Vagina (tissue), 2 donors: ENCODE measurements around the gene CYSRT1. TPM values are rescaled to one million over a fixed set of nuclear protein-coding genes. Genes with fewer than 3 reads are reported as not detected.
A peak's percentile ranks its signal among the peaks of the same experiment; 100 is the strongest.

Experiments
- DNase-seq, 2 donors: peaks; one replicate each; pipeline ENCODE4 v3.0.0-alpha.2; 2017; ENCODE audit errors: extremely low spot score in 2 of 2
- H3K27ac ChIP-seq: fragments of 200-600 bp; sonication (generic); one replicate; pipeline ENCODE4 v1.5.1; 2019
- H3K27me3 ChIP-seq: fragments of 200-600 bp; sonication (generic); one replicate; pipeline ENCODE4 v1.5.1; 2019
- H3K36me3 ChIP-seq, 2 donors: fragments of 200-600 bp; sonication (generic); one replicate each; pipeline ENCODE4 v1.5.1; 2017 to 2019
- H3K4me1 ChIP-seq: fragments of 200-600 bp; sonication (generic); one replicate; pipeline ENCODE4 v1.5.1; 2019
- H3K4me3 ChIP-seq, 2 donors: fragments of 200-600 bp; sonication (generic); 1 replicate in 1 of 2; 2 replicates in 1 of 2; pipeline ENCODE4 v1.5.1; 2016 to 2019
- H3K9me3 ChIP-seq: fragments of 200-600 bp; sonication (generic); one replicate; pipeline ENCODE4 v1.5.1; 2019
- CTCF ChIP-seq, 3 experiments: fragments of 450-650 bp in 2 of 3; fragments of 200-600 bp in 1 of 3; sonication (generic) in 1 of 3; IDR thresholded peaks; one replicate each; pipeline ENCODE4 v1.5.1; 2017 to 2019; ENCODE audit warnings: antibody characterized with exemption in 3 of 3, mild to moderate bottlenecking in 2 of 3, moderate library complexity in 2 of 3
- POLR2A ChIP-seq, 2 donors: fragments of 450-650 bp; IDR thresholded peaks; one replicate each; pipeline ENCODE4 v1.6.1; 2017; ENCODE audit warnings: antibody characterized with exemption in 2 of 2, mild to moderate bottlenecking in 2 of 2, moderate library complexity in 2 of 2
- POLR2AphosphoS5 ChIP-seq, 2 donors: sonication (generic); formaldehyde crosslinking; IDR thresholded peaks; one replicate each; pipeline ENCODE4 v1.9.0; 2017; ENCODE audit warnings: antibody characterized with exemption in 2 of 2, mild to moderate bottlenecking in 2 of 2, low read depth in 1 of 2; ENCODE audit not compliant: insufficient read depth in 1 of 2
- intact Hi-C: fragments of 100-400 bp; cut with DNase I; formaldehyde crosslinking; loops from one replicate; pipeline ENCODE4 v1.15.1; 2023
- total RNA-seq: library from RNA; depleted of rRNA; stranded (reverse); fragments of >200 nt; gene quantifications from one replicate; pipeline ENCODE4 v1.2.3, GENCODE V29; 2016

Gene CYSRT1
- total RNA-seq, 1 donor from 2014 or later: 24.3 TPM

GRCh38 chr9:137226338-137227053 is 1.5 kb downstream of the CYSRT1 start:
- no peak overlapping the region for H3K27ac ChIP-seq
- intact Hi-C loops: loop anchor here (1.0 to 5.0 kb wide), 3 partner anchors 34 to 131 kb away; no protein-coding TSS in a partner anchor
- H3K27me3 ChIP-seq: no peaks in the 10 kb centered on the region

DNA sequence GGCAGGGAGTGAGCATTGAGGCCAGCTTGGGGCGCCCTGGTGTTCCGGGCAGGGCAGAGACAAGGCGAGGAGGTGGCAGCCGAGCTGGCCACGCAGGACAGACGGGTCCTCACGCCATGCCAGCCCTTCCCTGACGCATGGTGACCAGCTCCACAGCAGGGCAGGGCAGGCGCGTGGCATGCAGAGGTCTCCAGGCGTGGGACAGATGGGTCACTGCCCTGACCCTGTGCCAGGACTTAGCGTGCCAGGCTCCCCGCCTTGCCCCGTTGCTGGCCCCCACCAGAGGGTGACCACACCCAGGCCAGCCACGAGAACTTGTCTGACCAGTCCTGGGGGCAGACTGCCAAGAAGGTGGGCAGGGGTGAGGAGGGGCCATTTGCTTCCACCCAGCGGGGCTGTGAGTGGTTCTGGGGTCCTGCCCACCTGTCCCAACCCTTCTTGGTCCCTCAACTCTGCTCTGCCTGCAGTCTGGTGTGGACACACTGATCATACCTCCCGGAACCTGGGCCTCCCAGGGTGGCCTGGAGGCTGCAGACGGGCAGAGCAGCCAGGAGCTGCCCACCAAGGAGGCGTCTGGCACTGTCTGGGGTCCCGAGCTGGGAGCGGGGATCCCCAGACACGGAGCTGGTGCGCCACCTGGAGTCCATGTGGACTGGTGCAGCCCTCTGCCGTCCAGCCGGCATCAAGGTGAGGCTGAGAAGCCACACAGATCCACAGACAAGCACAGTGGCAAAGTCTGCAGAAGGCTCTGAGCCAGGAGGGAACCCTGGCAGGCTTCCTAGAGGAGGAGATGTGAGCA is 2.3 kb downstream of the CYSRT1 start, which contains the start of gene RNF224:
Gene RNF224 (plus strand): TSS at position 449 of the 799 bp plus-strand sequence. CDS start 834 bp downstream, outside the sequence.
- DNase-seq: no peak
- H3K27me3 ChIP-seq: no peaks in the 10 kb centered on the region
- H3K36me3 ChIP-seq: no peaks in the 10 kb centered on the region
- intact Hi-C loops: loop anchor here (1.0 to 5.0 kb wide), 3 partner anchors 35 to 130 kb away; no protein-coding TSS in a partner anchor
- peak within 1 kb of the TSS in 1 of 2 donors; percentile 26 for H3K4me3 ChIP-seq
- TF ChIP-seq POLR2AphosphoS5 (IDR thresholded peaks at IDR 0.05; ENCODE audit: insufficient read depth in 1 of 2, low read depth in 1 of 2): peak in 1 of 2 donors; percentile 23
- peak; percentile 57 to 76 (median 60) for TF ChIP-seq CTCF (IDR thresholded peaks at IDR 0.05)
- TF ChIP-seq POLR2A (IDR thresholded peaks at IDR 0.05): no peak
- peaks cover 29% of the 10 kb centered on the region for H3K4me1 ChIP-seq
- H3K27ac ChIP-seq: no peak within 1 kb of the TSS
- H3K9me3 ChIP-seq: no peaks in the 10 kb centered on the region

More at GRCh38 chr9:137226338-137227053, 1.5 kb downstream of the CYSRT1 start:
- H3K4me1 ChIP-seq: peaks cover 32% of the 10 kb centered on the region
- H3K4me3 ChIP-seq: peak overlapping the region in 1 of 2 donors; percentile 26
- DNase-seq: no peak
- no peaks in the 10 kb centered on the region for H3K9me3 ChIP-seq
- no peaks in the 10 kb centered on the region for H3K36me3 ChIP-seq
- peak in 1 of 2 donors; percentile 13 for TF ChIP-seq POLR2AphosphoS5 (IDR thresholded peaks at IDR 0.05; ENCODE audit: insufficient read depth in 1 of 2, low read depth in 1 of 2)
- no peak for TF ChIP-seq POLR2A (IDR thresholded peaks at IDR 0.05)
- no peak for TF ChIP-seq CTCF (IDR thresholded peaks at IDR 0.05)

- no peak for DNase-seq
- TF ChIP-seq CTCF (IDR thresholded peaks at IDR 0.05) (no peak), POLR2AphosphoS5 (IDR thresholded peaks at IDR 0.05; ENCODE audit: insufficient read depth in 1 of 2, low read depth in 1 of 2) (no peak), POLR2A (IDR thresholded peaks at IDR 0.05) (no peak)
- no peak overlapping the region for H3K4me3 ChIP-seq
- no peaks in the 10 kb centered on the region for H3K36me3 ChIP-seq
- peaks cover 22% of the 10 kb centered on the region for H3K4me1 ChIP-seq
- H3K27ac ChIP-seq: no peak overlapping the region
- peaks cover 4% of the 10 kb centered on the region for H3K27me3 ChIP-seq
- intact Hi-C loops: loop anchor here (1.0 to 5.0 kb wide), 3 partner anchors 36 to 129 kb away; no protein-coding TSS in a partner anchor
- H3K9me3 ChIP-seq: no peaks in the 10 kb centered on the region
These were observed 3.0 kb downstream of the CYSRT1 start for GRCh38 chr9:137227853-137228505.

GRCh38 chr9:137228506-137228967 is 3.6 kb downstream of the CYSRT1 start:
- intact Hi-C loops: loop anchor here (5.0 kb wide), 2 partner anchors 36 to 129 kb away; no protein-coding TSS in a partner anchor
- peaks cover 4% of the 10 kb centered on the region for H3K27me3 ChIP-seq
- no peak for DNase-seq
- no peaks in the 10 kb centered on the region for H3K36me3 ChIP-seq
- H3K9me3 ChIP-seq: no peaks in the 10 kb centered on the region
- TF ChIP-seq CTCF (IDR thresholded peaks at IDR 0.05): no peak
- TF ChIP-seq POLR2AphosphoS5 (IDR thresholded peaks at IDR 0.05; ENCODE audit: insufficient read depth in 1 of 2, low read depth in 1 of 2): no peak
- TF ChIP-seq POLR2A (IDR thresholded peaks at IDR 0.05): no peak
- H3K27ac ChIP-seq: no peak overlapping the region
- peaks cover 20% of the 10 kb centered on the region for H3K4me1 ChIP-seq
- no peak overlapping the region for H3K4me3 ChIP-seq
